LNCAP (cell line): ENCODE results near the gene HTR5A.

Source experiments
- TF ChIP-seq, protein P1 (sequence below): fragments of 450-650 bp; IDR thresholded peaks from 2 replicates; pipeline ENCODE4 v1.5.1; 2017; ENCODE audit warnings: mild to moderate bottlenecking

Gene HTR5A

DNA sequence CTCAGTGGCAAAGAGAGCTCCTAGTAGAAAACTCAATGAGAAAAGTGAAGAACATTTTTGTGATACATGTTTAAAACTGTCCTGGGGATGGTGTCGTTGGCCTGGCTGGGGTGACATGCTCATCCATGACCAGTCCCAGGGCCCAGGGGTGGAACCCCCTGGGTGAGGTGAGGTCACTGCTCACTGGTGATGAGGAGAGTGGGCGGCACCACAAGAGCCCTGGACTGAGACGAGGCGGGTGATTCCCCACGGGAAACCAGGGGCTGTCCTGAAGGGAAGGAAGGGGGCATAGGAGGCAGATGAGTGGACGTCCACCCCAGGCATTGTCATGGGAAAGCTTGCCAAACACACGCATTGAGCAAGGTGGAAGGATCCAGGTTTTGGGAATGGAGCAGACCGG, 54.6 kb downstream of the HTR5A start:
- TF ChIP-seq, protein P1, sequence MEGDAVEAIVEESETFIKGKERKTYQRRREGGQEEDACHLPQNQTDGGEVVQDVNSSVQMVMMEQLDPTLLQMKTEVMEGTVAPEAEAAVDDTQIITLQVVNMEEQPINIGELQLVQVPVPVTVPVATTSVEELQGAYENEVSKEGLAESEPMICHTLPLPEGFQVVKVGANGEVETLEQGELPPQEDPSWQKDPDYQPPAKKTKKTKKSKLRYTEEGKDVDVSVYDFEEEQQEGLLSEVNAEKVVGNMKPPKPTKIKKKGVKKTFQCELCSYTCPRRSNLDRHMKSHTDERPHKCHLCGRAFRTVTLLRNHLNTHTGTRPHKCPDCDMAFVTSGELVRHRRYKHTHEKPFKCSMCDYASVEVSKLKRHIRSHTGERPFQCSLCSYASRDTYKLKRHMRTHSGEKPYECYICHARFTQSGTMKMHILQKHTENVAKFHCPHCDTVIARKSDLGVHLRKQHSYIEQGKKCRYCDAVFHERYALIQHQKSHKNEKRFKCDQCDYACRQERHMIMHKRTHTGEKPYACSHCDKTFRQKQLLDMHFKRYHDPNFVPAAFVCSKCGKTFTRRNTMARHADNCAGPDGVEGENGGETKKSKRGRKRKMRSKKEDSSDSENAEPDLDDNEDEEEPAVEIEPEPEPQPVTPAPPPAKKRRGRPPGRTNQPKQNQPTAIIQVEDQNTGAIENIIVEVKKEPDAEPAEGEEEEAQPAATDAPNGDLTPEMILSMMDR: no peak

DNA sequence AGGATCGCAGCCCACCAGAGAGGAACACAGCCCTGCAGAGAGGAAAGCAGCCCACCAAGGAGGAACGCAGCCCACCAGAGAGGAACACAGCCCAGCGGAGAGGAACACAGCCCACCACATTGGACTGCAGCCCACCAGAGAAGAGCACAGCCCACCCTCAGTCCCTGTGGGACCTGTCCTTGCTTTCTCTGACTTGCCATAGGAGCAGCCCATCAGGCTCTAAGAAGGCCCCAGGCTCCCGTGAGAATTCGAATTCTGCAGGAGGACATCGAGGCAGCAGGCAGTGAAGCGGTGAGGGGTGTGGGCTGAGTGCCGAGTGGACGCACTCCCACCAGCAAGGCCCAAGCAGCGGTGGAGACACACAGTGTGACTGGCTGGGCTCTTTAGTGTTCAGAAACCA, 59.1 kb downstream of the HTR5A start:
- TF ChIP-seq, protein P1: no peak

DNA sequence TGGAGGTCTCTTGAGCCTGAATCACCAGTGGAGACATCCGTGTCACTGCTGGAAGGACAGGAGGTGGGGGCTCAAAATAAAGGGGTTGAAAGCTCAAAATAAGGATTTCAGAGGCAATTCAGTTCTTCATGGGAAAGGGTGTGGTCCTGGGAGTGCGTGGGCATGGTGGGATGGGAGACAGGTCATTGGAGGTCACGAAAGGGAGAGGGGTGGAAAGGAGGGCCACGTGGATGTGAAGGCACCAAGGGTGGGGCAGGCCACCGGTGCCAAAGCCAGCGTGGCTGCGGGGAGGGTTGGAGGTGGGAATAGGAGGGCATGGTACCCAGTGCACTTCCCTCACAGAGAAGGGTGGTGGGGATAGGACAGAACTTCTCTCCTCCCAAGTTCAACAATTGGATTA, 59.7 kb downstream of the HTR5A start:
- TF ChIP-seq, protein P1: no peak

DNA sequence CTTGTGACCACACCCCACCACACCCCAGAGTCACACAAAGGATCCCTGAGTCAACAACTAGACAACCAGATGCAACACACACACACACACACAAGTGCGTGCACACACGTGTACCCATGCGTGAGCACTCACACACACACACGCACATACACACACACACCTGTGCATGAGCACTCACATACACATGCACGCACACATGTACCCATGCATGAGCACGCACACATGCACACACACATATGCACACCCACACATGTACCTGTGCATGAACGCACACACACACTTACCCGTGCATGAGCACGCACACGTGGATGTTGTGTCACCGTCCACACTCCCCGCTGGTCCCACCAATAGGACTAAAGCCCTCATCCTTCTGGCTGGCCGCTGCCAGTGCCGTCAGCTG, 60.4 kb downstream of the HTR5A start:
- TF ChIP-seq, protein P1: no peak

DNA sequence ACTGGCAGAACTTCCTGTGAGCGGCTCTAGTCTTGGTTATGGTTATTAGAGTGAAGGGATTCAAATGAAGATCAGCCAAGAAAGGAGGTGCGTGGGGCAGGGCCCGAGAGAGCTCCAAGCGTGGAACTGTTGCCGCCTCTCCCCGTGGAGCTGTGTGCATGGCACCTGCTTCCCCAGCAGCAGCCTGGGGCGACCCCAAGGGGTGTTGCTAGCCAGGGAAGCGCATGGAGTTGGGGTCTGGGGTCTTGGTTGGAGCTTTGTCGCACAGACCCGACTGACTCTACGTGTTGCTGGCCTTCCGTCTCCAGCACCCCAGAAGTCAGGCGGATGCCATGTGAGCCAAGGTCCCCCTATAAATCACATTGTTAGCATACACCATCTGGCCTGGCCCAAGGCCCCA, 61.0 kb downstream of the HTR5A start:
- TF ChIP-seq, protein P1: no peak

DNA sequence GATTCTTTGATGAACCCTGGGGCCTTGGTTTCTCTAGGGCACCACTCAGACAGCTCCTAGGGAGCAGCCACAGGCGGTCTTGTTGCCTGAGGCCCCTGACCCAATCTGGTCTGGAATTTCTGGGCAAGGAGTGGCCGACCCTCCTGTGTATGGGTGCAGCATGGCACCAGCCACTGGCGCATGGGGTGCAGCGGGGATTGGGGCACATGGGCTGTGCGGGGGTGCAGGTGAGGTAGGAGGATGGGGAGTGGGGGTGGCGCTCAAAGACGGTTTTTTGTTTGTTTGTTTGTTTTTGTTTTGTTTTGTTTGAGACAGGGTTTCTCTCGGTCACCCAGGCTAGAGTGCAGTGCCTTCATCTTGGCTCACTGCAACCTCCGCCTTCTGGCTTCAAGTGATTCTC, 62.3 kb downstream of the HTR5A start:
- TF ChIP-seq, protein P1: no peak

DNA sequence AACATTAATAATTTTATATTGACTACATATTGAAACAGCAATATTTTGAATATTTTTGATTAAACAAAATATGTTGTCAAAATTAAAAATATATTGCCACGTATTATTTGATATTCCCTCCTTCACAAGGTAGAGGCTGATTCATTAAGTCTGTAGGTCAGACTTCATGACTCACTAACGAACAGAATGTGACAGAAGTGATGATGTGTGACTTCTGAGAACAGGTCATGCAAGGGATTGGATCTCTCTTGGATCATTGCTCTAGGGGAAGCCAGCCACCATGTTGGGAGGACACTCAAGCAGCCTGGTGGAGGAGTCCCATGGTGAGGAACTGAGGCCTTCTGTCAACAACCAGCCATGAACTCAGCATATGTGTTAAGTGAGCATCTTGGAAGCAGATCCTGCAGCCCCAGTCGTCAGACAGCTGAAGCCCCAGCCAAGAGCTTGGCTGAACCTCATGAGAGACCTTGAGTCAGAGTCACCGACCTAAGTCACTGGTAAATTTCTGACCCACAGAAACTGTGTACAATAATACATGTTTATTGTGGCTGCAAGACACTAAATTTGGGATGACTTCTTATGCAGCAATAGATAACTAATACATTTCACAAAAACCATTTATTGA, 66.6 kb downstream of the HTR5A start:
- TF ChIP-seq, protein P1: no peak
